ENCODE results near the gene INTS1. TPM values are rescaled to one million over a fixed set of nuclear protein-coding genes. Genes with fewer than 3 reads are reported as not detected.
"Not testable (repeated sequence)": the region's sequence is repeated elsewhere in the genome, so short reads cannot be mapped to it uniquely, and the experiment has no call there.

INTS1 gene
- total RNA-seq, 2 donors from 2014 or later = 29.0 to 47.0 TPM

DNA sequence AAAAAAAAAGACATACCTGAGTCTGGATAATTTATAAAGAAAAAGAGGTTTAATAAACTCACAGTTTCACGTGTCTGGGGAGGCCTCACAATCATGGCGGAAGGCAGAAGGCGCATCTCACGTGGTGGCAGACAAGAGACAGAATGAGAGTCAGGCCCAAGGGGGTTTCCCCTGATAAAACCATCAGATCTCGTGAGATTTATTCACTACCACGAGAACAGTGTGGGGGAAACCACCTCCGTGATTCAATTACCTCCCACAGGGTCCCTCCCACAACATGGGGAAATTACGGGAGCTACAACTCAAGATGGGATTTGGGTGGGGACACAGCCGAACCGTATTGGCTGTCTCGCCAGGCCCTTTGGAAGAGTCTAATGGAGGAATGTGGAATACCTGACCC is 17.3 kb upstream of the INTS1 start:
- Histone ChIP-seq H3K4me3 (no peak overlapping the region), H3K27me3 (no peaks in the 10 kb centered on the region), H3K27ac (no peak overlapping the region), H3K9me3 (no peaks in the 10 kb centered on the region), H3K36me3 (no peaks in the 10 kb centered on the region), H3K4me1 (no peaks in the 10 kb centered on the region)
- TF ChIP-seq, protein P1, sequence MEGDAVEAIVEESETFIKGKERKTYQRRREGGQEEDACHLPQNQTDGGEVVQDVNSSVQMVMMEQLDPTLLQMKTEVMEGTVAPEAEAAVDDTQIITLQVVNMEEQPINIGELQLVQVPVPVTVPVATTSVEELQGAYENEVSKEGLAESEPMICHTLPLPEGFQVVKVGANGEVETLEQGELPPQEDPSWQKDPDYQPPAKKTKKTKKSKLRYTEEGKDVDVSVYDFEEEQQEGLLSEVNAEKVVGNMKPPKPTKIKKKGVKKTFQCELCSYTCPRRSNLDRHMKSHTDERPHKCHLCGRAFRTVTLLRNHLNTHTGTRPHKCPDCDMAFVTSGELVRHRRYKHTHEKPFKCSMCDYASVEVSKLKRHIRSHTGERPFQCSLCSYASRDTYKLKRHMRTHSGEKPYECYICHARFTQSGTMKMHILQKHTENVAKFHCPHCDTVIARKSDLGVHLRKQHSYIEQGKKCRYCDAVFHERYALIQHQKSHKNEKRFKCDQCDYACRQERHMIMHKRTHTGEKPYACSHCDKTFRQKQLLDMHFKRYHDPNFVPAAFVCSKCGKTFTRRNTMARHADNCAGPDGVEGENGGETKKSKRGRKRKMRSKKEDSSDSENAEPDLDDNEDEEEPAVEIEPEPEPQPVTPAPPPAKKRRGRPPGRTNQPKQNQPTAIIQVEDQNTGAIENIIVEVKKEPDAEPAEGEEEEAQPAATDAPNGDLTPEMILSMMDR (IDR thresholded peaks at IDR 0.05) = no peak
- DNase-seq (ENCODE audit: low spot score) = no peak

DNA sequence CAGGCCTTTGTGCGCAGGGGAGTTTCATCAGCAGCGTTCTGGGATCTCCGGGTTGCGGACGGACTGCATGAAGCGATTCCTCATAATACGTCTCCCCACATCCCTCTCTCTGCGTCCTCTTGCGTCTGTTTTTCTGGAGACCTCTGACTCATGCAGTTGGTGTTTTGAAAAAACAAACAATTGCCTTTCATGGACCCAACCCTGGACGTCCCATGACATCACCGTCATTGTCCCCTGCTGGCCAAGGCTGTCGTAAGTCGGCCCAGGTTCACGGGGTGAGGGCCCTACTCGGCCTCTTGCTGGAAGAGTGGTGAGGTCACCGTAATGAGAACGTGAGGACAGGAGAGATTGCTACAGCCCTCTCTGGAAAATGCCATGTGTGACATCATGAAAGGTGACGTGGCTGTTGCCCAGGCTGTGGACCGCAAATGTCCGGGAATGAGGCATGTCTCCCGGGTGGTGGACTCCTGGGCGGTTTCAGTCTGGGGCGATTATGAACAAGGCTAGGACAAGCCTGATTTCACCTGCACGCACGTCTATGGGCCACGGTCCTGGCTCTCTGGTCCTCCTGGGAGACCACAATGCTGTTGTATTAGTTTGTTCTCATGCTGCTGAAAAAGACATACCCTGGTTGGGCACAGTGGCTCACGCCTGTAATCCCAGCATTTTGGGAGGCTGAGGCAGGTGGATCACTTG is 16.5 kb upstream of the INTS1 start:
- Histone ChIP-seq H3K9me3 (no peaks in the 10 kb centered on the region), H3K4me3 (no peak overlapping the region)

DNA sequence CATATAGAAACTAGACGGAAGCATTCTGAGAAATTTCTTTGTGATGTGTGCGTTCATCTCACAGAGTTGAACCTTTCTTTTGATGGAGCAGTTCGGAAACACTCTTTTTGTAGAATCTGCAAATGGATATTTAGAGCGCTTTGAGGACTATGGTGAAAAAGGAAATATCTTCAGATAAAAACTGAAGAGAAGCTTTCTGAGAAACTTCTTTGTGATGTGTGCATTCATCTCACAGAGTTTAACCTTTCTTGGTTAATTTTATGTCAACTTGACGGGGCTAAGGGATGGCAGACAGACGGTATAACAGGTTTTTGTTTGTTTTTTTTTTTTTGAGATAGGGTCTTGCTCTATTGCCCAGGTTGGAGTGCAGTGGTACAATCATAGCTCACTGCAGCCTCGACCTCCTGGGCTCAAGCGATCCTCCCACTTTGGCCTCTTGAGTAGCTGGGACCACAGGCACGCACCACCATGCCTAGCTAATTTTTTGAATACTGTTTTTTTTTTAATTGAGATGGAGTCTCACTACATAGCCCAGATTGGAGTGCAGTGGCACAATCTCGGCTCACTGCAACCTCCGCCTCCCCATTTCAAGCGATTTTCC is 15.2 kb upstream of the INTS1 start:
- not testable (repeated sequence) for H3K27ac ChIP-seq; H3K4me1 ChIP-seq; H3K27me3 ChIP-seq; H3K4me3 ChIP-seq; DNase-seq (ENCODE audit: low spot score); H3K9me3 ChIP-seq; H3K36me3 ChIP-seq

More for the DNA sequence above, 16.5 kb upstream of the INTS1 start:
- TF ChIP-seq, protein P1 (IDR thresholded peaks at IDR 0.05) = no peak
- H3K4me1 ChIP-seq = no peaks in the 10 kb centered on the region
- H3K27me3 ChIP-seq = no peaks in the 10 kb centered on the region
- no peaks in the 10 kb centered on the region for H3K36me3 ChIP-seq
- no peak for DNase-seq (ENCODE audit: low spot score)
- H3K27ac ChIP-seq = peak overlapping the region; percentile 29 to 31

DNA sequence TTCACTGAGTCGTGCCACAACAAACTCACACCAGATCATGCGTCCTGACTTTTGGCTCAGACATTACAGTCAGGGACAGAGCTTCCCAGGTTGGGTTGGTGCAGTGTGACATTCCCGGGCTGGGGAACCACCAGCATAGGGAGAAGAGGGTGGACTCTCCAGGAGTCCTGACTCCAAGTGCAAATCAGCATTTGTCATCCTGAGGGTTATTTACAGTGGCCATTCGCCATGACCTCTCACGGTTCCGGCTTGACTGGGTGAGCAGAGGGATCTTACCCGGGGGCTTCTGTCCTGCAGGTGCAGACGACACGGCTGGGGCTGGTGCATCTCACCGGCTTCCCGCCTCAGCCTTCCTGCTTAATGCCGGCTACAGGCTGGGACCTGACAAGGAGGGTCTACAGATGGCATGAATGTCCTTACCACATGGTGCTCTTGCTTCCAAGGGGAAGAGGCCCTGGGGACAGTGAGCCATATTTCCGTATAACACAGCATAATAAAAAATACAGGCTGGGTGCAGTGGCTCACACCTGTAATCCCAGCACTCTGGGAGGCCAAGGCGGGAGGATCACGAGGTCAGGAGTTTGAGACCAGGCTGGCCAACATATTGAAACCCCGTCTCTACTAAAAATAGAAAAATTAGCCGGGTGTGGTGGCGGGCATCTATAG is 12.5 kb upstream of the INTS1 start:
- Histone ChIP-seq H3K27me3 (no peaks in the 10 kb centered on the region), H3K4me3 (no peak overlapping the region), H3K36me3 (no peaks in the 10 kb centered on the region), H3K4me1 (peaks cover 0 to 20% of the 10 kb centered on the region in 2 donors), H3K9me3 (no peaks in the 10 kb centered on the region), H3K27ac (no peak overlapping the region)
- TF ChIP-seq, protein P1 (IDR thresholded peaks at IDR 0.05) = no peak
- DNase-seq (ENCODE audit: low spot score) = no peak

DNA sequence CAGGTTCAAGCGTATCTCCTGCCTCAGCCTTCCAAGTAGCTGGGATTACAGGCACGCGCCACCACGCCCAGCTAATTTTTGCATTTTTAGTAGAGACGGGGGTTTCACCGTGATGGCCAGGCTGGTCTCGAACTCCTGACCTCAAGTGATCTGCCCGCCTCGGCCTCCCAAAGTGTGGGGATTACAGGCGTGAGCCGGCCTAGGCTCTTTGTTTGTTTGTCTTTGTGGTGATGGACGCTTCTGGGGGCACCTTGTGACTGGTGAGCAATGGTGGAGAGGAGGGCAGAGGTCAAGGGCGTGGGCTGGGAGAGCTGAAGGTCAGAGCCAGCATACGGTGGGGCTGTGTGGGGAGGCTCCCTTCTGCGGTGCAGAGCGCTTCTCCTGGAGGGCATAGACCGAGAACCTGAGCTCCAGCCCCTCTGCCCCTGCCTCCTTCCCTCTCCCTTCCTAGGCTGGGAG is 11.3 kb upstream of the INTS1 start:
- not testable (repeated sequence) for H3K36me3 ChIP-seq; DNase-seq (ENCODE audit: low spot score); H3K27me3 ChIP-seq; H3K9me3 ChIP-seq; H3K4me3 ChIP-seq
- Histone ChIP-seq H3K4me1 (peaks cover 0 to 20% of the 10 kb centered on the region in 2 donors), H3K27ac (peak overlapping the region in 1 of 2 donors; percentile 98)

DNA sequence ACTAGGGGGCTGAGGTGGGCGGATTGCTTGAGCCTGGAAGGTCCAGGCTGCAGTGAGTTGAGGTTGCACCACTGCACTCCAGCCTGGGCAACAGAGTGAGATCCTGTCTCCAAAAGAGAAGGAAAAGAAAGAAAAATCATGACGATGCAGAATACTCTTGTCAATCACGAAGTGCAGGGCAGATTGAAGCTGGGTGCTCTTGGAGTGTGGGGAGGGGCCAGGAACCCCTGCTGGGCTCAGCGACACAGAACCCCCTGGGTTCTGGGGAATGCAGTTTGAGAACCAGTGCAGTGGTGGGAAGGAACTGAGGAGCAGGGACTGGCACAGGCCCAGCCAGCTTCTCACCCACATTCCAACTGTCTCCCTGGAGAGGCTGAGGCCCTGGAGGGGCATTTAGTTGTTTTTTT is 10.8 kb upstream of the INTS1 start:
- Histone ChIP-seq H3K27me3 (no peaks in the 10 kb centered on the region), H3K27ac (peak overlapping the region in 1 of 2 donors; percentile 98), H3K4me1 (peaks cover 0 to 20% of the 10 kb centered on the region in 2 donors), H3K36me3 (no peaks in the 10 kb centered on the region), H3K9me3 (no peaks in the 10 kb centered on the region), H3K4me3 (no peak overlapping the region)
- DNase-seq (ENCODE audit: low spot score) = no peak
- TF ChIP-seq, protein P1 (IDR thresholded peaks at IDR 0.05) = no peak
